ENCODE data around the gene FASTKD3.

Gene FASTKD3

GRCh38 chr5:7849681-7850394 lies 19.0 kb downstream of the FASTKD3 start:
- DNase-seq (ENCODE audit: low read depth in 2 of 2), result no peak

DNA sequence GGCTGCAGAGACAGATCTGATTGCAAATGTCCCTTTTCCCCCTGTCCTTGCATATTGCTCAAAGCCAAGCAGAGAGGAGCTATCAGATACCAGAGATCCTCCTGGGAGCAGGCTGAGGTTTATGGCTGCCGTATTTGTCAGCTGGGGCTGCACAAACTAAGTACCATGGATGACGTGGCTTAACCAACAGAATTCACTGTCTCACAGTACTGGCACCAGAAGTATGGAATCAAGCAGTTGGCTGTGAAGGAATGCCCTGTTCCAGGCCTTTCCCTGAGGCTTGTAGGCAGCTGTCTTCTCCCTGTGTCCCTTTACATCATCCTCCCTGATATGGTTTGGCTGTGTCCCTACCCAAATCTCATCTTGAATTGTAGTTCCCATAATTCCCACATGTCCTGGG lies 20.5 kb downstream of the FASTKD3 start:
- no peak for DNase-seq (ENCODE audit: low read depth in 2 of 2)

GRCh38 chr5:7846327-7846726 lies 22.5 kb downstream of the FASTKD3 start:
- DNase-seq (ENCODE audit: low read depth in 2 of 2), result no peak

- no peak for DNase-seq (ENCODE audit: low read depth in 2 of 2)
Measured at GRCh38 chr5:7845557-7845956, 23.3 kb downstream of the FASTKD3 start.

DNA sequence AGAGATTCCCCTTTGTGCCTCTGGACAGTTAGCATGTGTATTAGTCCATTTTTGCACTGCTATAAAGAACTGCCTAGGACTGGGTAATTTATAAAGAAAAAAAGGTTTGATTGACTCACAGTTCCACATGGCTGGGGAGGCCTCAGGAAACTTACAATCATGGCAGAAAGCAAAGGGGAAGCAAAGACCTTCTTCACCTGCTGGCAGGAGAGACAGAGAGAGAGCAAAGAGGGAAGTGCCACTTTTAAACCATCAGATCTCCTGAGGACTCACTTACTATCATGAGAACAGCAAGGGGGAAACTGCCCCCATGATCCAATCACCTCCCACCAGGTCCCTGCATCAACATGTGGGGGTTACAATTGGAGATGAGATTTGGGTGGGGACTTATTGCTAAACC lies 23.9 kb downstream of the FASTKD3 start:
- no peak for DNase-seq (ENCODE audit: low read depth in 2 of 2)

- DNase-seq (ENCODE audit: low read depth in 2 of 2), result no peak
Measured at GRCh38 chr5:7842531-7842930, 26.3 kb downstream of the FASTKD3 start.

DNA sequence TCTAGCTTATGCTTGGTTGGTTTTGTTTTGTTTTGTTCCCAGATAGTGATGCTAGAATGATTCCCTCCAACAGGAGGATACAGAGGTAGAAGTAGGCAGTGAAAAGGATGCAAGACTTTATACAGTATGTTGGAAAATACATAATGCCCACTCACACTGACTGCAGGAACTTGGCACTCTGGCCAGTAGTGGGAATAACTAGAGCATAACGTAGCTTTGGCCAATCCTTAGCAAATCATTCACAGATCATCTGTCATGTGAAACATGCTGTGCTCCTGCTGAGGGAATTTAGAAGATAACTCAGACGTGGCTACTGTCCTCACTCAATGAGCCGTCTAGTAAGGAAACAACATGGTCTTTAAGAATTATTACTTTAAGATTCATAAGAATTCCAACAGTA lies 31.4 kb downstream of the FASTKD3 start:
- DNase-seq (ENCODE audit: low read depth in 2 of 2), result no peak

- DNase-seq (ENCODE audit: low read depth in 2 of 2), result no peak
Measured at GRCh38 chr5:7834982-7835381, 33.8 kb downstream of the FASTKD3 start.

DNA sequence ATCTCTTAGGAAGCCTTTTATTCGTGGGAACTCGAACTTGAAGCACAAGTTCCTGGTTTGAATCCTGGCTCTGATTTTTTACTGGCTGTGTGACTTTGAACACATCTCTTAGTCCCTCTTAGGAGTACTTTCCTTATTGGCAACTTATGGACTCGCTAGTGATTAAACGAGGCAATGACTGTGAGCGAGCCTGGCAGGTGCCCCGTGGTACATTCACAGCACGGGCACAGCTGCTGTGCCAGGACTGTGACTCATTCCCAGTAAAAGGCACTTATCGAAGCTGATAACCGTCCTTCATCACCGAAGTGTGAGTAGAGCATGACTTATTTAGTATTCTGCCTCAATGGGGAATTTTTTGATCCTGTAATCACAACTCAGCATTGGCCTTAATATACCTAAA lies 40.6 kb downstream of the FASTKD3 start:
- no peak for DNase-seq (ENCODE audit: low read depth in 2 of 2)

GRCh38 chr5:7827610-7828009 lies 41.2 kb downstream of the FASTKD3 start:
- no peak for DNase-seq (ENCODE audit: low read depth in 2 of 2)

DNA sequence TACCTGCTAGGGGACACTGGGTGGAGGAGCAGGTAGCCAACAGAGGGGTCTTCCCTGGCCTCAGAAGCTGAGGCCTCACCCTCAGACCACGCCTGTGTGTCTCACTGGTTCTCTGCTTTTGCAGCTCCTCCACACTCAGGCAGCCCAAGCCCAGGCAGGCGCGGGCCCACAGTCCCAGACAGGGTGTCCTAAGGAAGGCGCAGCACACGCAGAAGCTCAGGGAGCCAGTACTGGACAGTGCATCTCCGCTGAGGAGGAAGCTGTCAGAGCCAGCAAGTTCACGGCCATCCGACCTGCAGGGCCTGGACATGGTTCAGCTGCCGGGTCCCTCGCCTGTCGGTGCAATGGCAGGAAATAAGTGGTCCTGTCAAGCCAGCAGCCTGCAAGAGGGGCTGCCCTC lies 43.2 kb downstream of the FASTKD3 start:
- no peak for DNase-seq (ENCODE audit: low read depth in 2 of 2)

- DNase-seq (ENCODE audit: low read depth in 2 of 2), result no peak
Measured at GRCh38 chr5:7824995-7825394, 43.8 kb downstream of the FASTKD3 start.

DNA sequence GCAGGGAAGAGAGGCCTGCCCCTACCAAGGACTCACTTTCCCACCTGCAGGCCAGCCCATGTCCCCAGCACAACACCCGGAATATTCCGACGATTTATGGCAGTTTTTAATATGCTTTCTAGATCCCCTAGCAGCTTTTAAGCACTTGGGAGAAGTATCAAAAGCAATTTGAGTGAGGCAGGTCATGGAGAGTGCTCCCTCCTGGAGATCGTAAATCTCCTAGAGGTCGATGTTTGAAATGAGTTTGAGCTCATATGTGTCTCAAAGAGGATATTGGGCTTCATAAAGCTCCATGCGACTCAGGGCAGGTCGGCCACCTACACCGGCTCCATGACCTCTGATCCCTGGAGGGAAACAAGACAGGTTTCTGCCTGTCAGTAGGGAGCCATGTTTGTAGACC lies 45.2 kb downstream of the FASTKD3 start:
- no peak for DNase-seq (ENCODE audit: low read depth in 2 of 2)

DNA sequence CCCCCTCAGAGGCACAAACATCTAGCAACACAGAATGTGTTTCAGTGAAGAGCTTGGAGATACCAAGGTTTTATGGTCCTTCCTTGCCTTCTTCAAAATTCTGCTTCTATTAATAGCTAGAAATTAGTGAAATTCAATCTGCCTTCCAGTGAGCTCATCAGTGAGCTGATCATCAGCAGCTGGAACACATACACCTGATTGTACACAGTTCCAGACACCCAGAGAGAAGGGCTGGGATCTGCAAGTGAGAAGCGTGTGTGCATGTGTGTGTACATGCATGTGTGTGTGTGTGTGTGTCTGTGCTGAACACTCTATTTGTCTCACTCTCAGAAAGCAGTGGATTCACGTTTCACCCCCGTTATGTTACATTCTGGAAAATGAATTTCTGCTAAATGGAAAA lies 46.4 kb downstream of the FASTKD3 start:
- no peak for DNase-seq (ENCODE audit: low read depth in 2 of 2)

DNA sequence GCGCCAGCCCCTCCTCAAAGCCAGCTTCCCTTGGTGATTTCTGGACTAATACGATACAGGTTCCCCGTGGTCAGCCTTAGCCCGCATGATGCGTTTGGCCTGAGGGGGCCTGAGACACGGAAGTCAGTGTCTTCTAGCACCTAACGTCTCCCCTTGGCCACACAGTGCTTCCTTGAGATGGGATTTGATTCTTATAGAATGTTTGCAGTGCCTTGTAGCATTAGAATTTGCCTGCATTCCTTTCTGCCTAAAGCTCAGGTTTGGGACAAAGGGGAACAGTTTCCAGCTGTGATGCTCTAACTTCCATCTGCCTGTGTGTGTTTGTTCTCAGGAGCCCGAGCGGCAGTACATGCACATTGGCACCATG lies 52.3 kb downstream of the FASTKD3 start:
- no peak for DNase-seq (ENCODE audit: low read depth in 2 of 2)

GRCh38 chr5:7815892-7816534 lies 52.8 kb downstream of the FASTKD3 start:
- DNase-seq (ENCODE audit: low read depth in 2 of 2), result peak; percentile 55 to 58

DNA sequence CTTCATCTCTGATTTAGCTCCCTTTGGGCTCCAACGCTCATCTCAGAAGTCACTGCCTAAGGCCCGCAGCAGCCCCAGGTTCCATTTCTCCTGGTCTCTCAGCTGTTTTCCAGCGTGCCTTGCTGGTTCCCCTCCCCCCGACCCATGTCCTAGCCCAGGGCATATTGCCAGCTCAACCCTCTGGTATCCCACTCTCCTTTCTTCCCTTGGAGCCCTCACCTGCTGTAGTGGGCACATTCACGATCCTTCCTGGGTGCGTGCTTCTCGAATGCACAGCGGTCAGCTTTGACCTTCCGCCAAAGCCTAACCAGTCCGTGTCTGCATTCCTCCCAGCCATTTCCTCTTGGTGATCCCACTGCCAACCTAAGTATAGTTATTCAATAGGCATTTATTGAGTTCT lies 54.0 kb downstream of the FASTKD3 start:
- DNase-seq (ENCODE audit: low read depth in 2 of 2), result no peak

GRCh38 chr5:7813576-7813975 lies 55.3 kb downstream of the FASTKD3 start:
- DNase-seq (ENCODE audit: low read depth in 2 of 2), result no peak

DNA sequence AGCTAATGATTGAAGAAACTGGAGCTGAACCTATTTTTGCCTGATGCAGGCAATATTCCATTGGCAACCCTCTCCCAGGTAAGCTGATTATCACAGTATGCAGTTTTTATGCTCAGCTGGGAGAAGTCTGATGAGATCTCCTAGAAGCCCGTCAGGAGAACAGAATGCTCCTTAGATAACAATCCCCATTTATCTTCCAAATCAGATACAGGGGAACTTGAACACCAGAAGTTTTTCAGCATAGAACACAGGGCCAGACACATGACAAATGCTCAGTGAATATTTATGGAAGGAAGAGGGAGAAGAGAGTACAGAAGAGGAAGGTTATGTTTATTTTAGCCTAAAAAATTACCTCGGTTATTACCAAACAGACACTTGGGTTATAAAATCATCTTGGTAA lies 55.8 kb downstream of the FASTKD3 start:
- DNase-seq (ENCODE audit: low read depth in 2 of 2), result no peak

DNA sequence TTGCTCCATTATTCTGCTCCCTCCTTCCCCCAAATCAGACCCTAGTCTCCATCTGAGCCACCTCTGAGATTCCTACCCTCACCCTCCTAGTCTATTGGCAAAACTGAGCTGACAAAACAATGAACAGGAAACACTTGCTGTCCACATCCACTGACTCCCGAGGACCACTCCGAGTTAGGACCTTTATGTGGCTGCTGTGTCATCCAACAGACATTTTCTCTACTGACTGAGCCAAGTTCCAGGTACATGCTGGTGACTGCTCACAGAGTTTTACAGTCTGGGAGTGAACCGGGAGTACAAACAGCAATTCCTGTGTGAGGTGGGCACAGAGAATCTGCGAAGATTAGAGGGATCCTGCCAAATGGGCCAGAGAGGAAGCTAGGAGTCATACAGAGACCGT lies 57.1 kb downstream of the FASTKD3 start:
- no peak for DNase-seq (ENCODE audit: low read depth in 2 of 2)

Measured in stimulated activated CD8-positive, alpha-beta memory T cell treated with anti-CD3 and anti-CD28 coated beads, Interleukin-2, amount 100 ng/mL, for 48 hours (primary cell).